Upper lobe of left lung (tissue), 4 donors: ENCODE data around the gene TTC7B.

Experiments
- CTCF ChIP-seq, 6 experiments: fragments of 450-650 bp in 4 of 6; fragments of 200-600 bp in 2 of 6; sonication (generic) in 2 of 6; IDR thresholded peaks; one replicate each; pipeline ENCODE4 v1.5.1; 2016 to 2019; ENCODE audit warnings: antibody characterized with exemption in 6 of 6
- EP300 ChIP-seq, 4 donors: sonication (generic); formaldehyde crosslinking; IDR thresholded peaks; one replicate each; pipeline ENCODE4 v1.5.1; 2017; ENCODE audit warnings: antibody characterized with exemption in 4 of 4, control low read depth in 2 of 4
- POLR2A ChIP-seq, 4 donors: fragments of 450-650 bp; IDR thresholded peaks; one replicate each; pipeline ENCODE4 v1.5.1; 2016 to 2017; ENCODE audit warnings: antibody characterized with exemption in 4 of 4, mild to moderate bottlenecking in 2 of 4
- POLR2AphosphoS5 ChIP-seq, 2 donors: sonication (generic); formaldehyde crosslinking; IDR thresholded peaks; one replicate each; pipeline ENCODE4 v1.5.1; 2017; ENCODE audit warnings: antibody characterized with exemption in 2 of 2

- TF ChIP-seq CTCF (IDR thresholded peaks at IDR 0.05) (no peak), POLR2A (IDR thresholded peaks at IDR 0.05) (no peak), POLR2AphosphoS5 (IDR thresholded peaks at IDR 0.05) (no peak), EP300 (IDR thresholded peaks at IDR 0.05) (no peak)
Observed at GRCh38 chr14:90592655-90593054, 223.6 kb downstream of the TTC7B start.
